ENCODE data around the gene ABTB2.
"Not testable (repeated sequence)": the region's sequence is repeated elsewhere in the genome, so short reads cannot be mapped to it uniquely, and the experiment has no call there.

Gene ABTB2

GRCh38 chr11:34185926-34186841 lies 171.6 kb downstream of the ABTB2 start:
- DNase-seq (ENCODE audit: low spot score): no peak

GRCh38 chr11:34184505-34185015 lies 173.2 kb downstream of the ABTB2 start:
- DNase-seq (ENCODE audit: low spot score): no peak

- no peak for DNase-seq (ENCODE audit: low spot score)
Measured at GRCh38 chr11:34183848-34184391, 173.9 kb downstream of the ABTB2 start.

GRCh38 chr11:34182921-34183685 lies 174.7 kb downstream of the ABTB2 start:
- no peak for DNase-seq (ENCODE audit: low spot score)

- no peak for DNase-seq (ENCODE audit: low spot score)
Measured at GRCh38 chr11:34182425-34182824, 175.4 kb downstream of the ABTB2 start.

GRCh38 chr11:34181856-34182405 lies 175.9 kb downstream of the ABTB2 start:
- no peak for DNase-seq (ENCODE audit: low spot score)

- no peak for DNase-seq (ENCODE audit: low spot score)
Measured at GRCh38 chr11:34181251-34181650, 176.6 kb downstream of the ABTB2 start.

GRCh38 chr11:34180814-34181165 lies 177.0 kb downstream of the ABTB2 start:
- DNase-seq (ENCODE audit: low spot score): not testable (repeated sequence)

- no peak for DNase-seq (ENCODE audit: low spot score)
Measured at GRCh38 chr11:34180040-34180813, 177.6 kb downstream of the ABTB2 start.

GRCh38 chr11:34179026-34179675 lies 178.7 kb downstream of the ABTB2 start:
- DNase-seq (ENCODE audit: low spot score): no peak

GRCh38 chr11:34178209-34178821 lies 179.5 kb downstream of the ABTB2 start:
- no peak for DNase-seq (ENCODE audit: low spot score)

- no peak for DNase-seq (ENCODE audit: low spot score)
Measured at GRCh38 chr11:34176751-34177209, 181.0 kb downstream of the ABTB2 start.

- DNase-seq (ENCODE audit: low spot score): no peak
Measured at GRCh38 chr11:34175284-34176019, 182.4 kb downstream of the ABTB2 start.

- DNase-seq (ENCODE audit: low spot score): peak; percentile 52
Measured at GRCh38 chr11:34174412-34175041, 183.3 kb downstream of the ABTB2 start.

GRCh38 chr11:34173050-34173449 lies 184.8 kb downstream of the ABTB2 start:
- DNase-seq (ENCODE audit: low spot score): no peak

- no peak for DNase-seq (ENCODE audit: low spot score)
Measured at GRCh38 chr11:34169686-34170085, 188.1 kb downstream of the ABTB2 start.

- no peak for DNase-seq (ENCODE audit: low spot score)
Measured at GRCh38 chr11:34168642-34169420, 189.0 kb downstream of the ABTB2 start.

GRCh38 chr11:34167961-34168360 lies 189.8 kb downstream of the ABTB2 start:
- DNase-seq (ENCODE audit: low spot score): no peak

All from hematopoietic multipotent progenitor cell treated with erythropoietin and hydrocortisone succinate and interleukin-3 and kit ligand, for 17 days (in vitro differentiated cells).